Endothelial cell of umbilical vein (primary cell): Measurements from ENCODE around the gene IP6K3. TPM values are rescaled to one million over a fixed set of nuclear protein-coding genes. Genes with fewer than 3 reads are reported as not detected.

ENCODE experiments used
- BruUV-seq: library from RNA; stranded (reverse); fragments of 400-500 nt; replicated peaks from 2 replicates; lab custom pipeline; 2021; lab: Mats Ljungman, UMichigan
- CTCF ChIA-PET: fragments of 300-600, 350-600 bp; sonication (Branson Sonifier 250); formaldehyde crosslinking; loops from one replicate; lab custom pipeline; 2021; ENCODE audit warnings: antibody characterized with exemption, inconsistent platforms; lab: Charles Lee
- POLR2A ChIA-PET: fragments of 300-600, 350-600 bp; sonication (Branson Sonifier 250); formaldehyde crosslinking; loops from one replicate; lab custom pipeline; 2021; ENCODE audit warnings: antibody characterized with exemption, inconsistent platforms; lab: Charles Lee
- DNase-seq: peaks from one replicate; pipeline ENCODE4 v3.0.0-alpha.2; 2011; ENCODE audit warnings: low read depth, low spot score
- FAIRE-seq: peaks from 2 replicates; lab custom pipeline; 2011; peaks lifted over from hg19 to GRCh38; lab: Jason Lieb, UNC
- H2AFZ ChIP-seq: 2 replicates; pipeline ENCODE4 v1.6.0; 2012; ENCODE audit warnings: low read depth, low read length, control low read depth, inconsistent platforms
- H3K27ac ChIP-seq: 2 replicates; pipeline ENCODE4 v1.5.1; 2011; ENCODE audit warnings: low read depth, mild to moderate bottlenecking, control low read depth, low read length, moderate library complexity; ENCODE audit not compliant: insufficient read depth
- H3K27me3 ChIP-seq, 2 experiments: 2 replicates each; pipeline versions ENCODE4 v1.6.0 to v1.6.1; 2011; ENCODE audit warnings: low read length in 2 of 2, mixed read lengths in 1 of 2; ENCODE audit not compliant: control insufficient read depth in 2 of 2, insufficient read depth in 2 of 2
- H3K36me3 ChIP-seq, 2 experiments: 2 replicates in 1 of 2; 3 replicates in 1 of 2; pipeline ENCODE4 v1.5.1; 2011; ENCODE audit warnings: low read length in 2 of 2, mild to moderate bottlenecking in 1 of 2, moderate library complexity in 1 of 2; ENCODE audit not compliant: control insufficient read depth in 2 of 2, insufficient read depth in 2 of 2; ENCODE audit errors: extremely low read depth in 1 of 2
- H3K4me1 ChIP-seq: 3 replicates; pipeline ENCODE4 v1.5.1; 2011; ENCODE audit warnings: mild to moderate bottlenecking, low read length; ENCODE audit not compliant: control insufficient read depth, insufficient read depth; ENCODE audit errors: extremely low read depth
- H3K4me2 ChIP-seq: 2 replicates; pipeline ENCODE4 v1.6.1; 2011; ENCODE audit warnings: low read length, control low read depth, mixed read lengths; ENCODE audit not compliant: insufficient read depth
- H3K4me3 ChIP-seq, 3 experiments: fragments of 200-600 bp in 1 of 3; sonication (generic), shearing (Covaris generic) in 1 of 3; replicated peaks in 1 of 3; 2 replicates each; pipeline ENCODE4 v1.5.1; 2011 to 2016; ENCODE audit warnings: control low read depth in 3 of 3, low read length in 3 of 3, mild to moderate bottlenecking in 2 of 3, inconsistent platforms in 1 of 3, low read depth in 1 of 3, moderate library complexity in 1 of 3; ENCODE audit not compliant: insufficient read depth in 1 of 3
- H3K79me2 ChIP-seq: 2 replicates; pipeline ENCODE4 v1.6.0; 2012; ENCODE audit warnings: low read length, inconsistent platforms; ENCODE audit not compliant: control insufficient read depth, insufficient read depth
- H3K9ac ChIP-seq: replicated peaks from 2 replicates; pipeline ENCODE3; 2011; ENCODE audit warnings: low read length, control low read depth; ENCODE audit not compliant: insufficient read depth; ENCODE audit errors: extremely low read depth
- H3K9me1 ChIP-seq: replicated peaks from 3 replicates; pipeline ENCODE4 v1.6.0; 2011; ENCODE audit warnings: mild to moderate bottlenecking, low read length; ENCODE audit not compliant: control insufficient read depth, insufficient read depth; ENCODE audit errors: extremely low read depth
- H3K9me3 ChIP-seq: replicated peaks from 2 replicates; pipeline ENCODE4 v1.5.1; 2012; ENCODE audit warnings: low read length, inconsistent platforms; ENCODE audit not compliant: control insufficient read depth, insufficient read depth
- H4K20me1 ChIP-seq: replicated peaks from 2 replicates; pipeline ENCODE3; 2011; ENCODE audit warnings: mild to moderate bottlenecking, low read length; ENCODE audit not compliant: control insufficient read depth, insufficient read depth; ENCODE audit errors: extremely low read depth
- EZH2 ChIP-seq: IDR thresholded peaks from 2 replicates; pipeline ENCODE4 v1.6.1; 2012; ENCODE audit warnings: borderline replicate concordance, low read depth, mild to moderate bottlenecking, moderate library complexity, low read length, inconsistent platforms; ENCODE audit not compliant: severe bottlenecking
- FOS ChIP-seq: IDR thresholded peaks from 2 replicates; pipeline ENCODE4 v1.6.1; 2011; ENCODE audit warnings: mild to moderate bottlenecking, low read length, moderate library complexity, borderline replicate concordance; ENCODE audit not compliant: insufficient read depth
- GATA2 ChIP-seq: IDR thresholded peaks from 2 replicates; pipeline ENCODE4 v1.7.0; 2011; ENCODE audit warnings: low read depth, mild to moderate bottlenecking, moderate library complexity, mixed read lengths, low read length; ENCODE audit not compliant: insufficient read length, insufficient read depth
- JUN ChIP-seq: IDR thresholded peaks from 2 replicates; pipeline ENCODE4 v1.6.1; 2011; ENCODE audit warnings: borderline replicate concordance, low read depth; ENCODE audit not compliant: insufficient read length, insufficient read depth
- MAX ChIP-seq: IDR thresholded peaks from 2 replicates; pipeline ENCODE4 v1.6.1; 2011; ENCODE audit not compliant: insufficient read depth, insufficient read length
- MYC ChIP-seq: IDR thresholded peaks from one replicate; pipeline ENCODE4 v1.6.1; 2011; ENCODE audit warnings: mild to moderate bottlenecking, low read depth, low read length
- POLR2A ChIP-seq: IDR thresholded peaks from 2 replicates; pipeline ENCODE4 v1.6.1; 2012; ENCODE audit warnings: low read depth, mild to moderate bottlenecking, control low read depth, low read length
- POLR2AphosphoS5 ChIP-seq: IDR thresholded peaks from 2 replicates; pipeline ENCODE4 v1.6.1; 2012; ENCODE audit warnings: low read depth, mild to moderate bottlenecking, control low read depth, low read length, moderate library complexity; ENCODE audit not compliant: insufficient read depth
- dilution Hi-C: fragments of 300-500 bp; cut with MboI; formaldehyde crosslinking; loops from one replicate; pipeline ENCODE4 v1.15.0; 2019; ENCODE audit warnings: low sequenced_read_pairs; ENCODE audit not compliant: extremely low pct_ligation_motif_present
- intact Hi-C: fragments of 100-400 bp; cut with micrococcal nuclease; formaldehyde crosslinking; loops from one replicate; pipeline ENCODE4 v1.10.0; 2022
- polyA plus RNA-seq, 4 experiments: library from polyadenylated mRNA; depleted of rRNA in 3 of 4; stranded (reverse) in 3 of 4; unstranded in 1 of 4; fragments of >200 nt; gene quantifications; 2 replicates each; pipeline versions ENCODE4 v1.2.1 to v1.2.3, GENCODE V29; 2011 to 2012; ENCODE audit warnings: missing spikeins in 1 of 4
- total RNA-seq: library from RNA; stranded (reverse); gene quantifications from 2 replicates; pipeline ENCODE4 v1.2.3, GENCODE V29; 2021
- TF ChIP-seq, protein P1 (sequence below), 2 donors: IDR thresholded peaks; 1 replicate in 1 of 2; 2 replicates in 1 of 2; pipeline ENCODE4 v1.5.1; 2011; ENCODE audit warnings: low read length in 2 of 2, mild to moderate bottlenecking in 2 of 2, moderate library complexity in 2 of 2, control low read depth in 1 of 2, inconsistent platforms in 1 of 2, low read depth in 1 of 2; ENCODE audit not compliant: insufficient read depth in 1 of 2; ENCODE audit errors: extremely low read depth in 1 of 2

The IP6K3 gene
- total and polyA plus RNA-seq, 2 donors (not counting 3 experiments of a cell fraction or from before 2014, with no cell fraction given): not detected

- no peak overlapping the region for H2AFZ ChIP-seq
- peak overlapping the region; percentile 56 for H3K9ac ChIP-seq
- no peaks in the 10 kb centered on the region for H3K9me1 ChIP-seq
- FAIRE-seq: peak; percentile 95
- TF ChIP-seq MYC (peak; percentile 86), EZH2 (no peak), POLR2AphosphoS5 (peak; percentile 96), FOS (peak; percentile 81), GATA2 (peak; percentile 98), POLR2A (peak; percentile 36), MAX (peak; percentile 85), JUN (peak; percentile 53)
- TF ChIP-seq, protein P1, sequence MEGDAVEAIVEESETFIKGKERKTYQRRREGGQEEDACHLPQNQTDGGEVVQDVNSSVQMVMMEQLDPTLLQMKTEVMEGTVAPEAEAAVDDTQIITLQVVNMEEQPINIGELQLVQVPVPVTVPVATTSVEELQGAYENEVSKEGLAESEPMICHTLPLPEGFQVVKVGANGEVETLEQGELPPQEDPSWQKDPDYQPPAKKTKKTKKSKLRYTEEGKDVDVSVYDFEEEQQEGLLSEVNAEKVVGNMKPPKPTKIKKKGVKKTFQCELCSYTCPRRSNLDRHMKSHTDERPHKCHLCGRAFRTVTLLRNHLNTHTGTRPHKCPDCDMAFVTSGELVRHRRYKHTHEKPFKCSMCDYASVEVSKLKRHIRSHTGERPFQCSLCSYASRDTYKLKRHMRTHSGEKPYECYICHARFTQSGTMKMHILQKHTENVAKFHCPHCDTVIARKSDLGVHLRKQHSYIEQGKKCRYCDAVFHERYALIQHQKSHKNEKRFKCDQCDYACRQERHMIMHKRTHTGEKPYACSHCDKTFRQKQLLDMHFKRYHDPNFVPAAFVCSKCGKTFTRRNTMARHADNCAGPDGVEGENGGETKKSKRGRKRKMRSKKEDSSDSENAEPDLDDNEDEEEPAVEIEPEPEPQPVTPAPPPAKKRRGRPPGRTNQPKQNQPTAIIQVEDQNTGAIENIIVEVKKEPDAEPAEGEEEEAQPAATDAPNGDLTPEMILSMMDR (IDR thresholded peaks at IDR 0.05; ENCODE audit: extremely low read depth in 1 of 2, insufficient read depth in 1 of 2, low read depth in 1 of 2, low read length in 2 of 2): no peak
- peaks cover 3% of the 10 kb centered on the region for H3K79me2 ChIP-seq
- peak overlapping the region; percentile 1 for H3K4me2 ChIP-seq
- DNase-seq: peak; percentile 84
- dilution Hi-C loops: no loop called here
- H4K20me1 ChIP-seq: no peaks in the 10 kb centered on the region
- no peak overlapping the region for H3K4me3 ChIP-seq
- H3K27me3 ChIP-seq: no peaks in the 10 kb centered on the region
- H3K36me3 ChIP-seq: peaks cover 0 to 17% of the 10 kb centered on the region in 2 experiments
- no TSS peak for BruUV-seq
- H3K9me3 ChIP-seq: no peaks in the 10 kb centered on the region
- intact Hi-C loops: no loop called here
- CTCF ChIA-PET: interaction anchor here (0.7 to 5.9 kb wide), 8 partner anchors 22 to 109 kb away, joined by 3 to 47 read pairs (median 3); partner anchors contain the start of gene ITPR3
- H3K4me1 ChIP-seq: peaks cover 64% of the 10 kb centered on the region
- H3K27ac ChIP-seq: peak overlapping the region; percentile 89
- POLR2A ChIA-PET: interaction anchor here (0.6 to 1.7 kb wide), 2 partner anchors 17 to 376 kb away, joined by 3 to 7 read pairs; partner anchors contain the start of gene UQCC2
Observed at GRCh38 chr6:33694401-33694931, 52.2 kb downstream of the IP6K3 start.
